Esophagus muscularis mucosa (tissue), 4 donors: ENCODE data around the gene APBA3. TPM values are rescaled to one million over a fixed set of nuclear protein-coding genes. Genes with fewer than 3 reads are reported as not detected.
A peak's percentile ranks its signal among the peaks of the same experiment; 100 is the strongest.
"Not testable (repeated sequence)": the region's sequence is repeated elsewhere in the genome, so short reads cannot be mapped to it uniquely, and the experiment has no call there.

Source experiments
- DNase-seq: peaks from one replicate; pipeline ENCODE4 v3.0.0-alpha.2; 2017; ENCODE audit errors: extremely low spot score
- H3K27ac ChIP-seq, 4 donors: fragments of 200-600 bp; sonication (generic); replicated peaks in 1 of 4; 1 replicate in 3 of 4; 2 replicates in 1 of 4; pipeline ENCODE4 v1.5.1; 2016 to 2019; ENCODE audit warnings: mild to moderate bottlenecking in 1 of 4
- H3K27me3 ChIP-seq, 4 donors: fragments of 200-600 bp; sonication (generic); one replicate each; pipeline versions ENCODE4 v1.5.1 to v1.6.0; 2016 to 2019
- H3K36me3 ChIP-seq, 4 donors: fragments of 200-600 bp; sonication (generic); one replicate each; pipeline ENCODE4 v1.5.1; 2016 to 2019
- H3K4me1 ChIP-seq, 4 donors: fragments of 200-600 bp; sonication (generic); one replicate each; pipeline ENCODE4 v1.5.1; 2016 to 2019
- H3K4me3 ChIP-seq, 4 donors: fragments of 200-600 bp; sonication (generic); 1 replicate in 2 of 4; 2 replicates in 2 of 4; pipeline ENCODE4 v1.5.1; 2016 to 2019; ENCODE audit warnings: mild to moderate bottlenecking in 4 of 4, moderate library complexity in 1 of 4
- H3K9me3 ChIP-seq, 4 donors: fragments of 200-600 bp; sonication (generic); 1 replicate in 3 of 4; 2 replicates in 1 of 4; pipeline ENCODE4 v1.5.1; 2016 to 2019
- CTCF ChIP-seq, 3 experiments: fragments of 200-600 bp in 2 of 3; fragments of 450-650 bp in 1 of 3; sonication (generic) in 2 of 3; IDR thresholded peaks; one replicate each; pipeline ENCODE4 v1.5.1; 2017 to 2019; ENCODE audit warnings: antibody characterized with exemption in 3 of 3, mild to moderate bottlenecking in 2 of 3, moderate library complexity in 1 of 3
- EP300 ChIP-seq: sonication (generic); formaldehyde crosslinking; IDR thresholded peaks from one replicate; pipeline ENCODE4 v1.6.1; 2017; ENCODE audit warnings: antibody characterized with exemption
- POLR2A ChIP-seq: fragments of 450-650 bp; IDR thresholded peaks from one replicate; pipeline ENCODE4 v1.6.1; 2017; ENCODE audit warnings: antibody characterized with exemption, moderate library complexity, mild to moderate bottlenecking, low read depth
- POLR2AphosphoS5 ChIP-seq, 2 donors: sonication (generic); formaldehyde crosslinking; IDR thresholded peaks; one replicate each; pipeline ENCODE4 v1.6.1; 2017; ENCODE audit warnings: antibody characterized with exemption in 2 of 2
- WGBS: methylation state at CpG from one replicate; pipeline ENCODE4 v1.1.5; 2018; 5-methylcytosine and 5-hydroxymethylcytosine counted together
- intact Hi-C: fragments of 100-400 bp; cut with DNase I; formaldehyde crosslinking; loops from one replicate; pipeline ENCODE4 v1.15.1; 2023
- total RNA-seq, 4 donors: library from RNA; depleted of rRNA; stranded (reverse); fragments of >200 nt; gene quantifications; one replicate each; pipeline versions ENCODE4 v1.1.0 to v1.2.1, GENCODE V29; 2016

APBA3 gene
- total RNA-seq, 4 donors from 2014 or later: 13.7 to 40.5 (median 24.4) TPM

GRCh38 chr19:3767050-3767449, 5.6 kb upstream of the APBA3 start:
- no peak overlapping the region for H3K27ac ChIP-seq
- 85% methylated on average over 15 of the region's 23 CpGs for WGBS
- H3K9me3 ChIP-seq: no peaks in the 10 kb centered on the region
- intact Hi-C loops: loop anchor here (10.0 kb wide), 1 partner anchor 208 kb away; the partner anchor contains the start of gene DAPK3
- peaks cover 0 to 16% (median 0%) of the 10 kb centered on the region in 4 donors for H3K27me3 ChIP-seq
- no peak for DNase-seq
- H3K4me1 ChIP-seq: peaks cover 8 to 22% (median 14%) of the 10 kb centered on the region in 4 donors
- TF ChIP-seq EP300 (no peak), POLR2A (no peak), CTCF (IDR thresholded peaks at IDR 0.05) (no peak), POLR2AphosphoS5 (IDR thresholded peaks at IDR 0.05) (no peak)
- no peak overlapping the region for H3K4me3 ChIP-seq
- peaks cover 32 to 52% (median 46%) of the 10 kb centered on the region in 4 donors for H3K36me3 ChIP-seq

GRCh38 chr19:3766520-3766919, 5.0 kb upstream of the APBA3 start:
- TF ChIP-seq CTCF (IDR thresholded peaks at IDR 0.05): no peak
- TF ChIP-seq POLR2A: no peak
- TF ChIP-seq EP300: no peak
- 96% methylated on average over 4 of the region's 7 CpGs for WGBS
- DNase-seq: no peak
- Histone ChIP-seq H3K4me3 (no peak overlapping the region), H3K36me3 (peaks cover 32 to 52% (median 46%) of the 10 kb centered on the region in 4 donors), H3K9me3 (no peaks in the 10 kb centered on the region), H3K4me1 (peaks cover 11 to 22% (median 19%) of the 10 kb centered on the region in 4 donors), H3K27me3 (peaks cover 0 to 10% (median 0%) of the 10 kb centered on the region in 4 donors), H3K27ac (no peak overlapping the region)
- intact Hi-C loops: loop anchor here (10.0 kb wide), 1 partner anchor 208 kb away; the partner anchor contains the start of gene DAPK3

- not testable (repeated sequence) for H3K4me3 ChIP-seq, H3K27ac ChIP-seq, H3K27me3 ChIP-seq, DNase-seq, H3K9me3 ChIP-seq
- H3K36me3 ChIP-seq: peaks cover 32 to 52% (median 46%) of the 10 kb centered on the region in 4 donors
- intact Hi-C loops: loop anchor here (10.0 kb wide), 1 partner anchor 209 kb away; the partner anchor contains the start of gene DAPK3
- peaks cover 13 to 26% (median 23%) of the 10 kb centered on the region in 4 donors for H3K4me1 ChIP-seq
- WGBS: 96% methylated on average over 5 of the region's 5 CpGs
These were observed 4.3 kb upstream of the APBA3 start for GRCh38 chr19:3765757-3766156.

- Histone ChIP-seq H3K4me3 (no peak overlapping the region), H3K27ac (no peak overlapping the region), H3K36me3 (peaks cover 32 to 52% (median 46%) of the 10 kb centered on the region in 4 donors), H3K9me3 (no peaks in the 10 kb centered on the region), H3K4me1 (peaks cover 20 to 32% (median 29%) of the 10 kb centered on the region in 4 donors), H3K27me3 (no peaks in the 10 kb centered on the region)
- WGBS: 93% methylated on average over 10 of the region's 12 CpGs
- DNase-seq: no peak
- intact Hi-C loops: loop anchor here (10.0 kb wide), 1 partner anchor 210 kb away; the partner anchor contains the start of gene DAPK3
- TF ChIP-seq EP300 (no peak), POLR2A (no peak), POLR2AphosphoS5 (IDR thresholded peaks at IDR 0.05) (no peak), CTCF (IDR thresholded peaks at IDR 0.05) (no peak)
These were observed 3.6 kb upstream of the APBA3 start for GRCh38 chr19:3765121-3765520.

GRCh38 chr19:3762501-3763459, 1.3 kb upstream of the APBA3 start, which contains the start of gene MRPL54:
Gene MRPL54, plus strand, starts transcription at chr19:3762682. Its CDS starts 19 bp downstream, at chr19:3762701.
- intact Hi-C loops: loop anchor here (10.0 kb wide), 1 partner anchor 212 kb away; the partner anchor contains the start of gene DAPK3
- H3K4me1 ChIP-seq: peaks cover 30 to 50% (median 48%) of the 10 kb centered on the region in 4 donors

More at GRCh38 chr19:3762501-3763459, 1.3 kb upstream of the APBA3 start, which contains the start of gene MRPL54:
- 7% methylated on average over 28 of the region's 47 CpGs for WGBS
- peak within 1 kb of the TSS; percentile 94 to 99 (median 96) for H3K27ac ChIP-seq
- TF ChIP-seq EP300 (peak; percentile 17), CTCF (IDR thresholded peaks at IDR 0.05) (peak in 1 of 3 experiments; percentile 14), POLR2AphosphoS5 (IDR thresholded peaks at IDR 0.05) (peak; percentile 89 to 95), POLR2A (peak; percentile 53)
- peak; percentile 99 for DNase-seq
- H3K36me3 ChIP-seq: peaks cover 28 to 52% (median 49%) of the 10 kb centered on the region in 4 donors
- no peaks in the 10 kb centered on the region for H3K27me3 ChIP-seq
- H3K9me3 ChIP-seq: no peaks in the 10 kb centered on the region
- H3K4me3 ChIP-seq: peak within 1 kb of the TSS; percentile 72 to 83 (median 77)
